Muscle of leg (tissue), 11 donors: Measurements from ENCODE around the gene ADARB2. TPM values are rescaled to one million over a fixed set of nuclear protein-coding genes. Genes with fewer than 3 reads are reported as not detected.

Experiments
- DNase-seq: peaks from one replicate; pipeline ENCODE4 v3.0.0; 2013
- H3K27ac ChIP-seq: one replicate; pipeline ENCODE4 v1.5.1; 2013; ENCODE audit warnings: mild to moderate bottlenecking, low read length, control low read depth
- H3K27me3 ChIP-seq: one replicate; pipeline ENCODE4 v1.6.1; 2013; ENCODE audit warnings: low read length; ENCODE audit not compliant: control insufficient read depth, insufficient read depth
- H3K36me3 ChIP-seq: one replicate; pipeline ENCODE4 v1.6.1; 2013; ENCODE audit warnings: low read length; ENCODE audit not compliant: control insufficient read depth, insufficient read depth
- H3K4me1 ChIP-seq: one replicate; pipeline ENCODE4 v1.6.1; 2013; ENCODE audit warnings: low read length; ENCODE audit not compliant: control insufficient read depth, insufficient read depth
- H3K4me3 ChIP-seq: one replicate; pipeline ENCODE4 v1.5.1; 2013; ENCODE audit warnings: low read length, control low read depth
- H3K9me3 ChIP-seq: replicated peaks from 2 replicates; pipeline ENCODE4 v1.6.1; 2013; ENCODE audit warnings: low read depth, low read length; ENCODE audit not compliant: control insufficient read depth
- WGBS: methylation state at CpG from one replicate; pipeline ENCODE4 v1.1.5; 2013; ENCODE audit warnings: missing lambda C conversion rate; ENCODE audit not compliant: insufficient coverage; 5-methylcytosine and 5-hydroxymethylcytosine counted together
- polyA plus RNA-seq, 8 donors: library from polyadenylated mRNA; unstranded; fragments of 120-200 nt; gene quantifications; one replicate each; pipeline versions ENCODE4 v1.2.1 to v1.2.3, GENCODE V29; 2013; ENCODE audit warnings: inconsistent platforms in 1 of 8, low replicate concordance in 1 of 8; ENCODE audit not compliant: insufficient read length in 8 of 8, insufficient read depth in 1 of 8
- total RNA-seq: library from RNA; stranded (reverse); fragments of 120-200 nt; gene quantifications from one replicate; pipeline ENCODE4 v1.2.4, GENCODE V29; 2013

Gene ADARB2
- total and polyA plus RNA-seq, 9 donors, result 0.13 to 0.38 (median 0.23) TPM

GRCh38 chr10:1274701-1275544 lies 462.4 kb downstream of the ADARB2 start:
- Histone ChIP-seq H3K27me3 (no peaks in the 10 kb centered on the region), H3K9me3 (no peaks in the 10 kb centered on the region), H3K27ac (no peak overlapping the region), H3K36me3 (no peaks in the 10 kb centered on the region), H3K4me3 (no peak overlapping the region), H3K4me1 (no peaks in the 10 kb centered on the region)
- WGBS, result 77% methylated on average over 12 of the region's 17 CpGs
- no peak for DNase-seq

DNA sequence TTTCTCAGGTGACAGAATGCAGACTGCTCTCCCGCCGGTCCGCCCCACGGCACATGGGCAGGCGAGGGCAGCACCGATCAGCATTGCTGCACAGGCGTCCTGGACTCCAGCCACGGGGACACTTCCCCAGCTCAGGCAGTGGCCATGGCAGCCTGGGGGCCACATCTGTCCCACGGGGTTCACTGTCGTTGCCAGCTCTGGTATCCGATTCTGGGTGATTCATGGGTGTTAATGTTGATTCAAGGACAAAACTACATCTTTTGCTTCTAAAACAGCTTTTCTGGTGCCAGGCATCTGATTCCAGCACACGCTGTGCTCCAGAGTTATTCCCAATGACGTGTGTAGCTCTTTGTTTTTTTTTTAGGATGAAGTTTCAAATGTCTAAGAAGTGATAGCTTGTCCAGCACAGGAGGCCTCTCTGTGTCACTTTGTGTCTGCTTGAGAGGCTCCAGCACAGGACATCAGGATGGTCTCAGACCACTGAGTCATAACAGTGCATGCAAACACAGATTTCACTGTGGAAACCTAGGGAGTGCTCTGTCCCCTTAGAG lies 463.1 kb downstream of the ADARB2 start:
- Histone ChIP-seq H3K9me3 (no peaks in the 10 kb centered on the region), H3K4me1 (no peaks in the 10 kb centered on the region), H3K27me3 (no peaks in the 10 kb centered on the region), H3K27ac (no peak overlapping the region), H3K4me3 (no peak overlapping the region), H3K36me3 (no peaks in the 10 kb centered on the region)
- 66% methylated on average over 11 of the region's 13 CpGs for WGBS
- DNase-seq, result no peak

- Histone ChIP-seq H3K27me3 (no peaks in the 10 kb centered on the region), H3K9me3 (no peaks in the 10 kb centered on the region), H3K27ac (no peak overlapping the region), H3K4me1 (no peaks in the 10 kb centered on the region), H3K4me3 (no peak overlapping the region), H3K36me3 (no peaks in the 10 kb centered on the region)
- no peak for DNase-seq
- WGBS, result 87% methylated on average over 19 of the region's 19 CpGs
Measured at GRCh38 chr10:1273372-1274105, 463.8 kb downstream of the ADARB2 start.

- H3K36me3 ChIP-seq, result no peaks in the 10 kb centered on the region
- H3K27ac ChIP-seq, result no peak overlapping the region
- DNase-seq, result no peak
- no peaks in the 10 kb centered on the region for H3K4me1 ChIP-seq
- 74% methylated on average over 8 of the region's 9 CpGs for WGBS
- no peak overlapping the region for H3K4me3 ChIP-seq
- H3K27me3 ChIP-seq, result no peaks in the 10 kb centered on the region
- no peaks in the 10 kb centered on the region for H3K9me3 ChIP-seq
Measured at GRCh38 chr10:1272777-1273161, 464.6 kb downstream of the ADARB2 start.

DNA sequence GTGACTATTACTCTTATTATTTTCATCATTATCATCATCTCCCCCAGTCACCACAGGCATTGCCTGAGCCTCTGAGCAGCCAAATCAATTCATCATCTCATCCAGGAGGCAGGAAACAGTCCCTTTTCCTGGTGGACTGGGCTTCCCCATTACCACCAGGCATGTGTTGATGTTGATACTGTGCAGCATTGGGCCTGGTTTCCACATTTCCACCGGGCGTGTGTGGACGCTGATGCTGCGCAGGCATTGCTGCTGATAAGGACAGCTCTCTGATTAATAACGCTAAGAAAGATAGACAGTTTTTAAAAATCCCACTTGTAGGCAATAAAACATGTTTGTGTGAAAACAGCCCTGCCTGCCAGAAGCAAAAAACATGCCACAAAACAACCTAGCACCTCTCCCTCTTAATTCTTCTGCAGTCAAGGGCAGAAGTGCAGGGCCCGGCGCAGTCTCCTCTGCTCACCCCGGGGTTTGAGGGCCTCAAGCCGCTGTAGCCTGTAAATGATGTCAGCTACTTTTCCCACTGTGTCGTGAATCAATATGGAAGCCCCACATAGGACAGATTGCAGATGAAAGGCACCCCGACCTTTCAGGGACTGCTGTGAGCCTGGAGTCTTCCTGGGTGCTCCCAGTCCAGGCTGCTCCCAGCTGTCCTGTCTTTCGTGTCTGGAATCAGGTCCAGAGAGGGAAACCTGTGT lies 465.1 kb downstream of the ADARB2 start:
- peaks cover 2% of the 10 kb centered on the region for H3K27me3 ChIP-seq
- H3K36me3 ChIP-seq, result no peaks in the 10 kb centered on the region
- WGBS, result 72% methylated on average over 7 of the region's 12 CpGs
- no peaks in the 10 kb centered on the region for H3K4me1 ChIP-seq
- no peak overlapping the region for H3K4me3 ChIP-seq
- no peaks in the 10 kb centered on the region for H3K9me3 ChIP-seq
- H3K27ac ChIP-seq, result no peak overlapping the region
- DNase-seq, result no peak

- H3K36me3 ChIP-seq, result no peaks in the 10 kb centered on the region
- H3K4me3 ChIP-seq, result no peak overlapping the region
- H3K9me3 ChIP-seq, result no peaks in the 10 kb centered on the region
- DNase-seq, result no peak
- H3K4me1 ChIP-seq, result no peaks in the 10 kb centered on the region
- peaks cover 2% of the 10 kb centered on the region for H3K27me3 ChIP-seq
- WGBS, result 86% methylated on average over 14 of the region's 15 CpGs
- no peak overlapping the region for H3K27ac ChIP-seq
Measured at GRCh38 chr10:1270906-1271305, 466.4 kb downstream of the ADARB2 start.

DNA sequence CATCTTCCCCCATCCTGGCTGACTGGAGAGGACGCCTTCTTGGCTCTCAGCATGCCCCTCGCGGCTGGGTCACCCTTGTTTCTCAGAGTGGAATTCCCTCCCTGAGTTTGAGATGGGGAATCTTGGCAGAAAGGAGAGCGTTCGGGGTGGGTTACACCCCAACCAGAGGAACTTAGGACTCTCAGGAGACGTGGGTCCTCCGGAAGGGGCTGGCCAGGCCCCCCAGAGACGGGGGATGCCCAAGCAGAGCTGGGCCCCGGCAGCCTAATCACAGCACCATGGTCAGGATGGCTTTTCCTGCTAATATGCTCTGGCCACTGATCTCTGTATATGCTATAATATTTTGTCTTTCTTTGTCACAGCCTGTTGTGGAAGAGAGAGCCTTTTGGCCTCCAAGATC lies 466.8 kb downstream of the ADARB2 start:
- DNase-seq, result no peak
- H3K36me3 ChIP-seq, result no peaks in the 10 kb centered on the region
- WGBS, result 66% methylated on average over 5 of the region's 9 CpGs
- no peaks in the 10 kb centered on the region for H3K9me3 ChIP-seq
- H3K4me3 ChIP-seq, result no peak overlapping the region
- H3K4me1 ChIP-seq, result no peaks in the 10 kb centered on the region
- peaks cover 2% of the 10 kb centered on the region for H3K27me3 ChIP-seq
- H3K27ac ChIP-seq, result no peak overlapping the region

DNA sequence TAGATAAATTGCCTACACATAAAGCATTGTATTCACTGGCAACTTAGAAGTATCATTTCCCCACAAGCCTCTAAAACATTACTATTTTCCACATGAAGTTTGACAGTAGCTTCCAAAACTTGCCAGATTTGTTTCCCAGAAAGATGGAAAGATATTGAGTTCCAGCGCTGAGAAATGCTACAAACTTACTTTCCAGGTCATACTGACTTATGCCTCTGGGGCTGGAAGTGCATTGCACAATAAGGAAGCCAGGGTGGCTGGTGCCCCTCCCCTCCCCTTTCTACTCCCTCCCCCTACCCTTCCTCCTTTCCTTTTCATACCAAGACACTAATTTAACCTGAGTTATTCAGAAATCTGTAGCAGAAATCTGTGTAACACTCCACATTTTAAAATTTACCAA lies 468.5 kb downstream of the ADARB2 start:
- Histone ChIP-seq H3K27me3 (peaks cover 2% of the 10 kb centered on the region), H3K27ac (no peak overlapping the region), H3K36me3 (no peaks in the 10 kb centered on the region), H3K4me3 (no peak overlapping the region), H3K4me1 (no peaks in the 10 kb centered on the region), H3K9me3 (no peaks in the 10 kb centered on the region)
- no CpG with 5 or more reads among the region's 1 CpG for WGBS
- peak; percentile 87 for DNase-seq

DNA sequence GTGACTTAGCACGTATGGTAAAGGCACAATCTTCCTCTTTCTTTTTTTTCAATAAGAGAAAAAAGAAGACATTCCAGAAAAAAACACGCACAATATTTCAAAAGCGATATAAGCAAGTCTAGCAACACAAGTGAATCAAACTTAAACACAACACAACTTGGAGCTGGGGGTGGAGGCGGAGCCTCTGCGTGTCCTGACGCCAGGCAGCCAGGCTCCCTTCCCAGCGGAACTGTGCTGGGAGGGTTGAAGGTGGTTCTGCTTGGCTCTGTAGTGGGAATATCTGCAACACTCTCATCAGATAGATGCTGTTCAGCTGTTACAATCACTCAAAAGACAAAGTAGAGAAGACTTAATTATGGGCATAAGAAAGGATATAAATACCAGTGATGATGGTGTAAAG lies 469.8 kb downstream of the ADARB2 start:
- H3K9me3 ChIP-seq, result no peaks in the 10 kb centered on the region
- 60% methylated on average over 1 of the region's 7 CpGs for WGBS
- H3K4me1 ChIP-seq, result no peaks in the 10 kb centered on the region
- no peak for DNase-seq
- H3K36me3 ChIP-seq, result no peaks in the 10 kb centered on the region
- no peak overlapping the region for H3K4me3 ChIP-seq
- H3K27me3 ChIP-seq, result peaks cover 2% of the 10 kb centered on the region
- H3K27ac ChIP-seq, result no peak overlapping the region

GRCh38 chr10:1267148-1267547 lies 470.2 kb downstream of the ADARB2 start:
- Histone ChIP-seq H3K9me3 (no peaks in the 10 kb centered on the region), H3K4me3 (no peak overlapping the region), H3K36me3 (no peaks in the 10 kb centered on the region), H3K4me1 (no peaks in the 10 kb centered on the region), H3K27ac (no peak overlapping the region), H3K27me3 (peaks cover 2% of the 10 kb centered on the region)
- 80% methylated on average over 7 of the region's 8 CpGs for WGBS
- no peak for DNase-seq
